B cell (primary cell): ENCODE results near the gene WDHD1. TPM values are rescaled to one million over a fixed set of nuclear protein-coding genes. Genes with fewer than 3 reads are reported as not detected.

Experiments
- ATAC-seq: fragments of 200-7000 bp; cut with Tn5 transposase; one replicate; pipeline ENCODE4 v1.10.0; 2021; ENCODE audit warnings: low read depth, mild to moderate bottlenecking, moderate number of reproducible peaks, moderate library complexity
- CTCF ChIA-PET: fragments of 350-600 bp; sonication (Branson Sonifier 250); formaldehyde crosslinking; loops from one replicate; lab custom pipeline; 2021; ENCODE audit warnings: antibody characterized with exemption, inconsistent platforms; lab: Charles Lee
- POLR2A ChIA-PET: fragments of 350-600 bp; sonication (Branson Sonifier 250); formaldehyde crosslinking; loops from one replicate; lab custom pipeline; 2021; ENCODE audit warnings: antibody characterized with exemption; lab: Charles Lee
- DNase-seq: peaks from one replicate; pipeline ENCODE4 v3.0.0; 2013
- H2AFZ ChIP-seq: 2 replicates; pipeline ENCODE4 v1.6.1; 2012; ENCODE audit warnings: mild to moderate bottlenecking, low read depth, low read length; ENCODE audit not compliant: insufficient read depth, poor library complexity, severe bottlenecking
- H3K27ac ChIP-seq, 2 donors: 1 replicate in 1 of 2; 2 replicates in 1 of 2; pipeline ENCODE4 v1.5.1; 2012 to 2013; ENCODE audit warnings: low read length in 2 of 2, mild to moderate bottlenecking in 2 of 2, moderate library complexity in 1 of 2
- H3K27me3 ChIP-seq, 4 experiments: fragments of 200-600 bp in 1 of 4; sonication (generic) in 1 of 4; replicated peaks in 1 of 4; 1 replicate in 2 of 4; 2 replicates in 2 of 4; pipeline versions ENCODE4 v1.6.1 to v1.7.0; 2013 to 2016; ENCODE audit warnings: low read length in 3 of 4, mild to moderate bottlenecking in 2 of 4, mixed read lengths in 1 of 4, moderate library complexity in 1 of 4; ENCODE audit not compliant: insufficient read depth in 4 of 4, control insufficient read depth in 3 of 4; ENCODE audit errors: control extremely low read depth in 1 of 4
- H3K36me3 ChIP-seq, 2 experiments: replicated peaks in 1 of 2; 1 replicate in 1 of 2; 2 replicates in 1 of 2; pipeline versions ENCODE4 v1.6.1 to v1.7.1; 2013; ENCODE audit warnings: low read length in 1 of 2; ENCODE audit not compliant: insufficient read depth in 2 of 2, control insufficient read depth in 1 of 2; ENCODE audit errors: control extremely low read depth in 1 of 2, extremely low read depth in 1 of 2
- H3K4me1 ChIP-seq, 2 donors: fragments of 200-600 bp in 1 of 2; sonication (generic) in 1 of 2; 1 replicate in 1 of 2; 2 replicates in 1 of 2; pipeline versions ENCODE4 v1.5.1 to v1.6.1; 2013 to 2017; ENCODE audit warnings: low read length in 2 of 2; ENCODE audit not compliant: control insufficient read depth in 2 of 2, insufficient read depth in 2 of 2
- H3K4me2 ChIP-seq: replicated peaks from 2 replicates; pipeline ENCODE3; 2012; ENCODE audit warnings: mild to moderate bottlenecking, low read depth, low read length; ENCODE audit not compliant: poor library complexity, severe bottlenecking
- H3K4me3 ChIP-seq, 5 experiments: fragments of 200-600 bp in 1 of 5; sonication (generic) in 1 of 5; 1 replicate in 3 of 5; 2 replicates in 2 of 5; pipeline versions ENCODE4 v1.5.1 to v1.7.0; 2011 to 2016; ENCODE audit warnings: low read length in 4 of 5, mild to moderate bottlenecking in 4 of 5, low read depth in 2 of 5, control low read depth in 1 of 5, moderate library complexity in 1 of 5; ENCODE audit not compliant: insufficient read depth in 1 of 5; ENCODE audit errors: control extremely low read depth in 1 of 5, extremely low read depth in 1 of 5
- H3K79me2 ChIP-seq: fragments of 200-600 bp; sonication (generic); one replicate; pipeline ENCODE4 v1.6.0; 2016; ENCODE audit warnings: low read length; ENCODE audit not compliant: control insufficient read depth, insufficient read depth
- H3K9ac ChIP-seq: fragments of 200-600 bp; sonication (generic); 2 replicates; pipeline ENCODE4 v1.6.1; 2017; ENCODE audit warnings: mild to moderate bottlenecking, low read length, moderate library complexity
- H3K9me3 ChIP-seq, 3 donors: one replicate each; pipeline versions ENCODE4 v1.6.1 to v1.7.1; 2013; ENCODE audit warnings: low read length in 2 of 3; ENCODE audit not compliant: control insufficient read depth in 2 of 3, insufficient read depth in 1 of 3; ENCODE audit errors: control extremely low read depth in 1 of 3
- H4K20me1 ChIP-seq: 2 replicates; pipeline ENCODE4 v1.6.0; 2012; ENCODE audit warnings: mild to moderate bottlenecking, low read length; ENCODE audit not compliant: insufficient read depth, control insufficient read depth, poor library complexity, severe bottlenecking
- H3K27ac Mint-ChIP-seq: one replicate; pipeline ENCODE4 v1.8.0; 2021; ENCODE audit warnings: mixed read lengths
- H3K27me3 Mint-ChIP-seq: one replicate; pipeline ENCODE4 v1.8.0; 2021; ENCODE audit warnings: mixed read lengths
- H3K4me1 Mint-ChIP-seq: one replicate; pipeline ENCODE4 v1.8.0; 2021; ENCODE audit warnings: mixed read lengths
- H3K4me3 Mint-ChIP-seq: one replicate; pipeline ENCODE4 v1.8.0; 2021; ENCODE audit warnings: mixed read lengths
- H3K9me3 Mint-ChIP-seq: one replicate; pipeline ENCODE4 v1.8.0; 2022; ENCODE audit warnings: mixed read lengths; ENCODE audit not compliant: insufficient read depth
- EZH2 ChIP-seq: IDR thresholded peaks from 2 replicates; pipeline ENCODE4 v1.6.1; 2012; ENCODE audit warnings: borderline replicate concordance, low read depth, mild to moderate bottlenecking, moderate library complexity, low read length; ENCODE audit not compliant: insufficient read depth, poor library complexity, severe bottlenecking
- WGBS: methylation state at CpG from one replicate; pipeline ENCODE4 v1.1.5; 2013; ENCODE audit warnings: missing lambda C conversion rate; ENCODE audit not compliant: insufficient coverage; 5-methylcytosine and 5-hydroxymethylcytosine counted together
- intact Hi-C: fragments of 100-400 bp; cut with micrococcal nuclease; formaldehyde crosslinking; loops from one replicate; pipeline ENCODE4 v1.10.0; 2022
- polyA plus RNA-seq: library from polyadenylated mRNA; depleted of rRNA; stranded (reverse); fragments of >200 nt; gene quantifications from 2 replicates; pipeline ENCODE4 v1.2.3, GENCODE V29; 2012
- total RNA-seq, 2 donors: library from RNA; stranded (reverse); fragments of 120-200 nt in 1 of 2; gene quantifications; 1 replicate in 1 of 2; 2 replicates in 1 of 2; pipeline versions ENCODE4 v1.2.3 to v1.2.4, GENCODE V29; 2013 to 2022
- TF ChIP-seq, protein P1 (sequence below): fragments of 200-600 bp; IDR thresholded peaks from one replicate; pipeline ENCODE4 v1.8.0; 2022; ENCODE audit warnings: antibody characterized with exemption, mild to moderate bottlenecking

WDHD1 gene
- total and polyA plus RNA-seq, 2 donors (not counting 1 experiment from before 2014, with no cell fraction given): 0.61 to 6.5 TPM

DNA sequence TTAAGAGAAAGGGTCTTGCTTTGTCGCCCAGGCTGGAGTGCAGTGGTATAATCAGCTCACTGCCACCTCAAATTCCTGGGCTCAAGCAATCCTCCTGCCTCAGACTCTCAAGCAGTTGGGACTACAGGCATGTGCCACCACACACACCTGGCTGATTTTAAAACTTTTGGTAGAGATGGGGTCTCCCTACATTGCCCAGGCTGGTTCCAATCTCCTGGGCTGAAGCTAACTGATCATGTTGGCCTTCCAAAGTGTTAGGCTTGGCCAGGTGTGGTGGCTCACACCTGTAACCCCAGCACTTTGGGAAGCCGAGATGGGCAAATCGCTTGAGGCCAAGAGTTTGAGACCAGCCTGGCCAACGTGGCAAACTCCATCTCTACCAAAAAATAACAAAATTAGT is 80.4 kb downstream of the WDHD1 start:
- no peak overlapping the region for H3K27ac ChIP-seq
- no peak for ATAC-seq
- no peak overlapping the region for H3K4me2 ChIP-seq
- POLR2A ChIA-PET: no interaction called here
- CTCF ChIA-PET: no interaction called here
- WGBS: 100% methylated on average over 1 of the region's 4 CpGs
- no peak for TF ChIP-seq EZH2
- TF ChIP-seq, protein P1, sequence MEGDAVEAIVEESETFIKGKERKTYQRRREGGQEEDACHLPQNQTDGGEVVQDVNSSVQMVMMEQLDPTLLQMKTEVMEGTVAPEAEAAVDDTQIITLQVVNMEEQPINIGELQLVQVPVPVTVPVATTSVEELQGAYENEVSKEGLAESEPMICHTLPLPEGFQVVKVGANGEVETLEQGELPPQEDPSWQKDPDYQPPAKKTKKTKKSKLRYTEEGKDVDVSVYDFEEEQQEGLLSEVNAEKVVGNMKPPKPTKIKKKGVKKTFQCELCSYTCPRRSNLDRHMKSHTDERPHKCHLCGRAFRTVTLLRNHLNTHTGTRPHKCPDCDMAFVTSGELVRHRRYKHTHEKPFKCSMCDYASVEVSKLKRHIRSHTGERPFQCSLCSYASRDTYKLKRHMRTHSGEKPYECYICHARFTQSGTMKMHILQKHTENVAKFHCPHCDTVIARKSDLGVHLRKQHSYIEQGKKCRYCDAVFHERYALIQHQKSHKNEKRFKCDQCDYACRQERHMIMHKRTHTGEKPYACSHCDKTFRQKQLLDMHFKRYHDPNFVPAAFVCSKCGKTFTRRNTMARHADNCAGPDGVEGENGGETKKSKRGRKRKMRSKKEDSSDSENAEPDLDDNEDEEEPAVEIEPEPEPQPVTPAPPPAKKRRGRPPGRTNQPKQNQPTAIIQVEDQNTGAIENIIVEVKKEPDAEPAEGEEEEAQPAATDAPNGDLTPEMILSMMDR: no peak
- H3K9me3 ChIP-seq: peaks cover 0 to 7% (median 0%) of the 10 kb centered on the region in 3 donors
- H3K4me1 ChIP-seq: peaks cover 5 to 12% of the 10 kb centered on the region in 2 donors
- H3K36me3 ChIP-seq: peaks cover 0 to 2% of the 10 kb centered on the region in 2 experiments
- no peaks in the 10 kb centered on the region for H3K27me3 Mint-ChIP-seq
- no peak overlapping the region for H3K9ac ChIP-seq
- H4K20me1 ChIP-seq: no peaks in the 10 kb centered on the region
- DNase-seq: no peak
- H3K27me3 ChIP-seq: no peaks in the 10 kb centered on the region
- peaks cover 7% of the 10 kb centered on the region for H3K4me1 Mint-ChIP-seq
- H3K27ac Mint-ChIP-seq: no peak overlapping the region
- intact Hi-C loops: no loop called here
- H3K4me3 ChIP-seq: no peak overlapping the region
- H3K9me3 Mint-ChIP-seq: no peaks in the 10 kb centered on the region
- no peak overlapping the region for H3K4me3 Mint-ChIP-seq
- no peak overlapping the region for H2AFZ ChIP-seq
- H3K79me2 ChIP-seq: no peaks in the 10 kb centered on the region

DNA sequence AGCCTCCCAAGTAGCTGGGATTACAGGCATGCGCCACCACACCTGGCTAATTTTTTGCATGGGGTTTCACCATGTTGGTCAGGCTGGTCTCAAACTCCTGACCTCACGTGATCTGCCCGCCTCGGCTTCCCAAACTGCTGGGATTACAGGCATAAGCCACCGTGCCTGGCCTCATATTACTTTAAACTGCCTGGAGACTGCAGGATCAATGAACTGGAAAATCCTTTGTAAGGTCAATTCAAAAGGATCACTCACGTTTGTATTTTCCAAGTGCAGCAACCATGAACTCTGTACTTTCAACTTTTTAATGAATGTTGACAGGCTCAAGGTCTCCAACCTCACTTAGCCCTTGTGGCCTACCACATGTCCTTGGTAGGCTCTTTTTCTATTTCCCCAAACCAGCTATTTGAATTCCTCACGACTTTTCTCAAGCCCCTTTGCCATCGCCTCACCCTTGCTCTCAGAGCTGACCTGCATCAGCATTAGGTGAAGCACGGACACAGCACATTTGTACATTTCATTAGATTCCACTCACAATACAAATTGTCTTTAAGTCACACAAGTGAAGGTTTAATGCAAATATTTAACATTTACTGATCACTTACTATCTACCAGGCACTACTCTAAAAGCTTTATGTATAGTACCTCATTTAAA is 82.0 kb downstream of the WDHD1 start:
- TF ChIP-seq EZH2: no peak
- TF ChIP-seq, protein P1: no peak
- H3K36me3 ChIP-seq: peaks cover 0 to 2% of the 10 kb centered on the region in 2 experiments
- H2AFZ ChIP-seq: no peak overlapping the region
- CTCF ChIA-PET: interaction anchor here (1.2 kb wide), 1 partner anchor 171 kb away, joined by 3 read pairs; no protein-coding TSS in a partner anchor
- H3K4me2 ChIP-seq: no peak overlapping the region
- no peak for ATAC-seq
- no peak for DNase-seq
- peaks cover 7% of the 10 kb centered on the region for H3K4me1 Mint-ChIP-seq
- no peak overlapping the region for H3K27ac Mint-ChIP-seq
- WGBS: 87% methylated on average over 9 of the region's 9 CpGs
- H3K27me3 Mint-ChIP-seq: no peaks in the 10 kb centered on the region
- H4K20me1 ChIP-seq: no peaks in the 10 kb centered on the region
- H3K79me2 ChIP-seq: no peaks in the 10 kb centered on the region
- no peak overlapping the region for H3K4me3 Mint-ChIP-seq
- H3K9me3 ChIP-seq: peaks cover 0 to 7% (median 0%) of the 10 kb centered on the region in 3 donors
- no peaks in the 10 kb centered on the region for H3K9me3 Mint-ChIP-seq
- intact Hi-C loops: no loop called here
- H3K9ac ChIP-seq: no peak overlapping the region
- no peak overlapping the region for H3K4me3 ChIP-seq
- H3K27ac ChIP-seq: no peak overlapping the region
- no peaks in the 10 kb centered on the region for H3K27me3 ChIP-seq
- POLR2A ChIA-PET: no interaction called here
- peaks cover 5 to 12% of the 10 kb centered on the region in 2 donors for H3K4me1 ChIP-seq
